Prostate gland (tissue), 2 donors: ENCODE data around the gene LZTS3.

Experiments used
- CTCF ChIP-seq, 4 experiments: fragments of 200-600 bp in 2 of 4; fragments of 450-650 bp in 2 of 4; sonication (generic) in 2 of 4; IDR thresholded peaks; 1 replicate in 3 of 4; 2 replicates in 1 of 4; pipeline ENCODE4 v1.5.1; 2016 to 2019; ENCODE audit warnings: antibody characterized with exemption in 4 of 4, mild to moderate bottlenecking in 2 of 4, moderate library complexity in 2 of 4
- POLR2A ChIP-seq: fragments of 450-650 bp; IDR thresholded peaks from one replicate; pipeline ENCODE4 v1.6.1; 2016; ENCODE audit warnings: antibody characterized with exemption, mild to moderate bottlenecking

DNA sequence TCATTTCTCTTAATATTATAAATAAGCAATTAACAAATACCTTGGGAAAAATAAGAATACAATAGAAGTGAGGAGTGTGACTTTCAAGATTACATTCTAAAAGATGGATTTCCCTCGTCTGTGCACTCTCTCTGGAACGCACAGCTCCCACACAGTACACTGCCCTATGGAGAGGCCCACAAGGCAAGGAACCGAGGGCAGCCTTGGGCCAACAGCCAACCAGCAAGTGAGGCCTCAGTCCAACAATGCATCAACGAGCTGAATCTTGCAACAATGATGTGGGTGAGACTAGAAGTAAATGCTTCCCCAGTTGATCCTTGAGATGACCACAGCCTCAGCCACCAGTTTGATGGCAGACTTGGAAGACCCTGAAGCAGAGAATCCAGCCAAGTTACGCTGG, 54.3 kb downstream of the LZTS3 start:
- TF ChIP-seq CTCF (IDR thresholded peaks at IDR 0.05): no peak
- no peak for TF ChIP-seq POLR2A
